IMR-90 (cell line): ENCODE results near the gene DEK. TPM values are rescaled to one million over a fixed set of nuclear protein-coding genes. Genes with fewer than 3 reads are reported as not detected.

Experiments
- ATAC-seq: fragments of 200-7000 bp; cut with Tn5 transposase; 2 replicates; pipeline ENCODE4 v1.9.1; 2020; ENCODE audit warnings: low read depth, mild to moderate bottlenecking, moderate library complexity
- BruUV-seq: library from RNA; stranded (reverse); fragments of 400-500 nt; replicated peaks from 2 replicates; lab custom pipeline; 2021; lab: Mats Ljungman, UMichigan
- CTCF ChIA-PET: fragments of 300-600 bp; formaldehyde crosslinking; extraction: SDS; loops from one replicate; lab custom pipeline; 2021; ENCODE audit warnings: antibody characterized with exemption; lab: Yijun Ruan, JAX
- POLR2A ChIA-PET: fragments of 300-600 bp; sonication (Branson Sonifier 250); formaldehyde crosslinking; loops from one replicate; lab custom pipeline; 2022; ENCODE audit warnings: antibody characterized with exemption; ENCODE audit not compliant: unreplicated experiment; lab: Charles Lee
- DNase-seq: peaks from one replicate; pipeline ENCODE4 v3.0.0; 2013
- H2AFZ ChIP-seq: replicated peaks from 2 replicates; pipeline ENCODE3; 2013; ENCODE audit warnings: low read length, mild to moderate bottlenecking; ENCODE audit not compliant: poor library complexity
- H2AK5ac ChIP-seq: 2 replicates; pipeline ENCODE4 v1.6.1; 2013; ENCODE audit warnings: low read depth, low read length, inconsistent platforms
- H2AK9ac ChIP-seq: replicated peaks from 2 replicates; pipeline ENCODE3; 2013; ENCODE audit warnings: mild to moderate bottlenecking, low read depth, low read length, moderate library complexity; ENCODE audit not compliant: poor library complexity
- H2BK120ac ChIP-seq: 2 replicates; pipeline ENCODE4 v1.6.1; 2013; ENCODE audit warnings: low read depth, low read length, inconsistent platforms
- H2BK15ac ChIP-seq: 3 replicates; pipeline ENCODE4 v1.6.1; 2013; ENCODE audit warnings: low read depth, low read length, inconsistent platforms
- H2BK20ac ChIP-seq: 2 replicates; pipeline ENCODE4 v1.6.1; 2013; ENCODE audit warnings: low read depth, mild to moderate bottlenecking, inconsistent platforms, low read length, moderate library complexity
- H2BK5ac ChIP-seq: 2 replicates; pipeline ENCODE4 v1.6.1; 2013; ENCODE audit warnings: mild to moderate bottlenecking, low read depth, low read length, inconsistent platforms; ENCODE audit not compliant: poor library complexity, severe bottlenecking
- H3K14ac ChIP-seq: replicated peaks from 2 replicates; pipeline ENCODE4 v1.6.1; 2013; ENCODE audit warnings: low read depth, low read length, inconsistent platforms
- H3K18ac ChIP-seq: 2 replicates; pipeline ENCODE4 v1.6.1; 2013; ENCODE audit warnings: low read depth, low read length, control low read depth
- H3K23ac ChIP-seq: 2 replicates; pipeline ENCODE4 v1.6.1; 2013; ENCODE audit warnings: low read depth, low read length, inconsistent platforms
- H3K27ac ChIP-seq: 2 replicates; pipeline ENCODE4 v1.5.1; 2013; ENCODE audit warnings: mild to moderate bottlenecking, control low read depth, low read length; ENCODE audit not compliant: insufficient read depth
- H3K27me3 ChIP-seq: 2 replicates; pipeline ENCODE4 v1.6.1; 2013; ENCODE audit warnings: low read length; ENCODE audit not compliant: control insufficient read depth, insufficient read depth
- H3K36me3 ChIP-seq: 2 replicates; pipeline ENCODE4 v1.6.1; 2013; ENCODE audit warnings: low read length, mixed read lengths; ENCODE audit not compliant: control insufficient read depth, insufficient read depth
- H3K4ac ChIP-seq: 2 replicates; pipeline ENCODE4 v1.6.1; 2013; ENCODE audit warnings: low read depth, low read length, inconsistent platforms
- H3K4me1 ChIP-seq: 2 replicates; pipeline ENCODE4 v1.6.1; 2013; ENCODE audit warnings: low read length, mixed read lengths; ENCODE audit not compliant: control insufficient read depth, insufficient read depth
- H3K4me2 ChIP-seq: 2 replicates; pipeline ENCODE4 v1.6.1; 2013; ENCODE audit warnings: low read depth, mild to moderate bottlenecking, control low read depth, low read length, moderate library complexity
- H3K4me3 ChIP-seq: 2 replicates; pipeline ENCODE4 v1.5.1; 2013; ENCODE audit warnings: low read depth, mild to moderate bottlenecking, control low read depth, low read length, moderate library complexity; ENCODE audit not compliant: insufficient read depth
- H3K56ac ChIP-seq: 2 replicates; pipeline ENCODE4 v1.6.1; 2013; ENCODE audit warnings: low read length, inconsistent platforms; ENCODE audit not compliant: insufficient read depth; ENCODE audit errors: extremely low read depth
- H3K79me1 ChIP-seq, 2 experiments: 2 replicates each; pipeline ENCODE4 v1.6.1; 2013; ENCODE audit warnings: low read length in 2 of 2, inconsistent platforms in 1 of 2, low read depth in 1 of 2
- H3K9ac ChIP-seq: 2 replicates; pipeline ENCODE4 v1.6.1; 2013; ENCODE audit warnings: low read depth, low read length, control low read depth
- H3K9me1 ChIP-seq: 2 replicates; pipeline ENCODE4 v1.6.1; 2013; ENCODE audit warnings: low read length, inconsistent platforms; ENCODE audit not compliant: insufficient read depth
- H3K9me3 ChIP-seq: 2 replicates; pipeline ENCODE4 v1.6.1; 2013; ENCODE audit warnings: low read length; ENCODE audit not compliant: control insufficient read depth, insufficient read depth
- H4K20me1 ChIP-seq: 2 replicates; pipeline ENCODE4 v1.6.1; 2013; ENCODE audit warnings: low read length, inconsistent platforms; ENCODE audit not compliant: insufficient read depth
- H4K5ac ChIP-seq: 2 replicates; pipeline ENCODE4 v1.6.1; 2013; ENCODE audit warnings: mild to moderate bottlenecking, low read depth, low read length, control low read depth
- H4K8ac ChIP-seq, 2 experiments: 2 replicates each; pipeline ENCODE4 v1.6.1; 2013; ENCODE audit warnings: low read depth in 2 of 2, low read length in 2 of 2, control low read depth in 1 of 2, inconsistent platforms in 1 of 2
- H4K91ac ChIP-seq: 2 replicates; pipeline ENCODE4 v1.6.1; 2013; ENCODE audit warnings: low read depth, low read length, inconsistent platforms; ENCODE audit not compliant: insufficient read depth
- BHLHE40 ChIP-seq: fragments of 150-350 bp; IDR thresholded peaks from 2 replicates; pipeline ENCODE4 v1.6.1; 2016; ENCODE audit warnings: mild to moderate bottlenecking, low read depth, low read length
- CTCF ChIP-seq: conservative IDR thresholded peaks from 2 replicates; pipeline ENCODE4 v1.5.1; 2012; ENCODE audit warnings: mild to moderate bottlenecking, low read depth, low read length, improper control_type of control experiment
- ELK1 ChIP-seq: fragments of 150-350 bp; IDR thresholded peaks from 2 replicates; pipeline ENCODE4 v1.6.1; 2016; ENCODE audit warnings: low read depth, mild to moderate bottlenecking, low read length, moderate library complexity, borderline replicate concordance
- FOS ChIP-seq: fragments of 150-350 bp; IDR thresholded peaks from 2 replicates; pipeline ENCODE4 v1.6.1; 2016; ENCODE audit warnings: low read depth, low read length
- MAFK ChIP-seq: IDR thresholded peaks from 2 replicates; pipeline ENCODE4 v1.6.1; 2012; ENCODE audit warnings: low read depth, low read length, improper control_type of control experiment
- MAZ ChIP-seq: IDR thresholded peaks from 2 replicates; pipeline ENCODE4 v1.6.1; 2012; ENCODE audit warnings: low read depth, mild to moderate bottlenecking, low read length, improper control_type of control experiment, moderate library complexity, borderline replicate concordance
- MXI1 ChIP-seq: IDR thresholded peaks from 2 replicates; pipeline ENCODE4 v1.6.1; 2012; ENCODE audit warnings: low read depth, mild to moderate bottlenecking, low read length, moderate library complexity, borderline replicate concordance
- NFE2L2 ChIP-seq: fragments of 150-350 bp; IDR thresholded peaks from 2 replicates; pipeline ENCODE4 v1.6.1; 2016; ENCODE audit warnings: low read depth, mild to moderate bottlenecking, low read length
- POLR2A ChIP-seq: IDR thresholded peaks from 2 replicates; pipeline ENCODE4 v1.6.1; 2012; ENCODE audit warnings: mild to moderate bottlenecking, low read depth, low read length
- RAD21 ChIP-seq: IDR thresholded peaks from 2 replicates; pipeline ENCODE4 v1.6.1; 2012; ENCODE audit warnings: low read length, improper control_type of control experiment
- RCOR1 ChIP-seq: IDR thresholded peaks from 2 replicates; pipeline ENCODE4 v1.6.1; 2012; ENCODE audit warnings: mild to moderate bottlenecking, low read length, improper control_type of control experiment; ENCODE audit not compliant: insufficient replicate concordance
- SMC3 ChIP-seq: fragments of 150-350 bp; IDR thresholded peaks from 2 replicates; pipeline ENCODE4 v1.6.1; 2016; ENCODE audit warnings: low read depth, mild to moderate bottlenecking, antibody characterized with exemption, low read length, moderate library complexity
- USF2 ChIP-seq: fragments of 150-350 bp; IDR thresholded peaks from 2 replicates; pipeline ENCODE4 v1.6.1; 2017; ENCODE audit warnings: mild to moderate bottlenecking, antibody characterized with exemption, low read length, low read depth
- WGBS, 2 experiments: methylation state at CpG; one replicate each; pipeline versions ENCODE4 v1.1.5 to v1.1.7; 2013; ENCODE audit warnings: missing lambda C conversion rate in 2 of 2; ENCODE audit not compliant: insufficient read length in 1 of 2; ENCODE audit errors: extremely low coverage in 2 of 2; 5-methylcytosine and 5-hydroxymethylcytosine counted together
- dilution Hi-C: fragments of 300-500 bp; cut with HindIII; formaldehyde crosslinking; loops from one replicate; pipeline ENCODE4 v1.14.3; 2018; ENCODE audit warnings: low sequenced_read_pairs; ENCODE audit not compliant: unreplicated experiment
- in situ Hi-C: fragments of 300-500 bp; cut with MboI; formaldehyde crosslinking; loops from 3 replicates; pipeline ENCODE4 v1.14.3; 2019; ENCODE audit warnings: low sequenced_read_pairs, inconsistent platforms, mixed read lengths
- intact Hi-C: fragments of 100-400 bp; cut with micrococcal nuclease; formaldehyde crosslinking; loops from 2 replicates; pipeline ENCODE4 v1.10.0; 2022
- polyA plus RNA-seq, 3 experiments: library from polyadenylated mRNA; depleted of rRNA; stranded (reverse); fragments of >200 nt; gene quantifications; 2 replicates each; pipeline ENCODE4 v1.2.3, GENCODE V29; 2012; ENCODE audit warnings: low replicate concordance in 1 of 3
- total RNA-seq: library from RNA; depleted of rRNA; stranded (reverse); fragments of >200 nt; gene quantifications from 2 replicates; pipeline ENCODE4 v1.2.3, GENCODE V29; 2012

DEK gene
- total and polyA plus RNA-seq, 2 of the 4 experiments (the other 2 are of a cell fraction): 33.5 to 37.1 TPM

- Histone ChIP-seq H3K23ac (no peak overlapping the region), H3K9me1 (no peaks in the 10 kb centered on the region), H3K4ac (no peak overlapping the region), H2BK120ac (no peak overlapping the region), H3K36me3 (peaks cover 24% of the 10 kb centered on the region), H2BK15ac (no peak overlapping the region), H3K9me3 (peaks cover 4% of the 10 kb centered on the region), H3K18ac (no peak overlapping the region), H4K91ac (no peak overlapping the region), H2AFZ (no peak overlapping the region), H3K4me2 (no peak overlapping the region), H3K27me3 (no peaks in the 10 kb centered on the region), H2AK5ac (no peak overlapping the region), H4K8ac (no peak overlapping the region), H3K79me1 (peaks cover 8 to 17% of the 10 kb centered on the region in 2 experiments; a peak in 3 of 4 replicates), H3K4me1 (no peaks in the 10 kb centered on the region), H4K5ac (no peak overlapping the region), H3K56ac (no peak overlapping the region), H3K9ac (no peak overlapping the region), H3K14ac (no peak overlapping the region), H2AK9ac (no peak overlapping the region), H2BK20ac (no peak overlapping the region), H4K20me1 (no peaks in the 10 kb centered on the region), H3K27ac (no peak overlapping the region), H3K4me3 (no peak overlapping the region), H2BK5ac (no peak overlapping the region)
- DNase-seq (no peak), ATAC-seq (no peak)
- no CpG with 5 or more reads among the region's 1 CpG for WGBS, 2 experiments
- ChIA-PET CTCF (no interaction called here), POLR2A (no interaction called here)
- TF ChIP-seq MAFK (no peak), ELK1 (no peak), RAD21 (no peak), RCOR1 (no peak), CTCF (no peak), BHLHE40 (no peak), USF2 (no peak), MXI1 (no peak), SMC3 (no peak), FOS (no peak), MAZ (no peak), NFE2L2 (no peak), POLR2A (no peak)
- no TSS peak for BruUV-seq
- in situ Hi-C loops (no loop called here), intact Hi-C loops (no loop called here), dilution Hi-C loops (no loop called here)
These were observed 29.8 kb downstream of the DEK start for GRCh38 chr6:18234564-18234963.
